Measurements from ENCODE around the gene INTS12.

Gene INTS12

DNA sequence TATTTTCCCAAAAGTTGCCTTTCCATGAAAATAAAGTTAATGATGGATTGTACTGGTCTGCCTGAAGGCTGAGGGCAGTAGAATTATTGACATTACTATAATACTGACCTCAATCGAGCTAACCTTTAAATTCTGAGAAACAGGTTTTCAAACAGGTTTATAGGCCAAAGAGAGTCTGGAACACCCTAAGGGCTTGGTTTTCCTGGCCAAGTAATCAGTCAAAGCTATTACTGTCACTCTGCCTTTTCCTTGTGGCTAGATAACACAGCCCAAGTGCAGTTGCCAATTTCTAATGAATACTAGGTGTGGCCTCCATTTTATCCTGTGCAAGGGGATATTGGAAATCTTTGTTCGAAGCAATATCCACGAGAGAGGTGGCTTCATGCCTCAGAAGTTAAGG is 75.2 kb downstream of the INTS12 start:
- in situ Hi-C loops (cut with HindIII; ENCODE audit: low sequenced_read_pairs), result no loop called here
